HepG2 (cell line): Measurements from ENCODE around the gene NEAT1. TPM values are rescaled to one million over a fixed set of nuclear protein-coding genes. Genes with fewer than 3 reads are reported as not detected.

Experiments used
- ATF7 ChIP-seq, 2 experiments: fragments of 450-650 bp in 1 of 2; sonication (generic) in 1 of 2; formaldehyde crosslinking in 1 of 2; IDR thresholded peaks; 2 replicates each; pipeline versions ENCODE4 v1.4.0 to v1.6.1; 2016 to 2020; ENCODE audit warnings: antibody characterized with exemption in 1 of 2, mild to moderate bottlenecking in 1 of 2, missing genetic modification reagents in 1 of 2
- BRD4 ChIP-seq: sonication (generic); formaldehyde crosslinking; IDR thresholded peaks from 2 replicates; pipeline ENCODE4 v1.4.0; 2020; ENCODE audit warnings: missing genetic modification reagents
- FOXP1 ChIP-seq, 2 experiments: fragments of 450-650 bp in 1 of 2; IDR thresholded peaks; 2 replicates each; pipeline ENCODE4 v1.6.1; 2017 to 2018; ENCODE audit warnings: antibody characterized with exemption in 1 of 2
- SKI ChIP-seq: fragments of 450-650 bp; IDR thresholded peaks from one replicate; pipeline ENCODE4 v1.6.1; 2018; ENCODE audit warnings: mild to moderate bottlenecking; ENCODE audit not compliant: partially characterized antibody
- SMAD1 ChIP-seq: sonication (generic); formaldehyde crosslinking; IDR thresholded peaks from 2 replicates; pipeline ENCODE4 v1.4.0; 2020; ENCODE audit warnings: missing genetic modification reagents, low read depth, mild to moderate bottlenecking, borderline replicate concordance
- SOX13 ChIP-seq, 3 experiments: fragments of 450-650 bp in 1 of 3; sonication (generic) in 1 of 3; formaldehyde crosslinking in 1 of 3; IDR thresholded peaks in 2 of 3; conservative IDR thresholded peaks in 1 of 3; 2 replicates each; pipeline versions ENCODE4 v1.5.0 to v1.6.1; 2016 to 2020; ENCODE audit warnings: antibody characterized with exemption in 1 of 3, mild to moderate bottlenecking in 1 of 3, missing compliant biosample characterization in 1 of 3, missing genetic modification reagents in 1 of 3, moderate library complexity in 1 of 3
- SRF ChIP-seq: IDR thresholded peaks from 2 replicates; pipeline ENCODE4 v1.6.1; 2011; ENCODE audit warnings: mild to moderate bottlenecking, low read depth, low read length, moderate library complexity
- TEAD3 ChIP-seq: optimal IDR thresholded peaks from 2 replicates; pipeline ENCODE3; 2016; ENCODE audit warnings: borderline replicate concordance
- TFE3 ChIP-seq: IDR thresholded peaks from 2 replicates; pipeline ENCODE4 v1.6.1; 2016
- ZBTB1 ChIP-seq: sonication (generic); formaldehyde crosslinking; IDR thresholded peaks from 2 replicates; pipeline ENCODE4 v1.4.0; 2020; ENCODE audit warnings: missing genetic modification reagents, borderline replicate concordance
- ZBTB34 ChIP-seq: sonication (generic); formaldehyde crosslinking; IDR thresholded peaks from 2 replicates; pipeline ENCODE4 v1.8.0; 2022; ENCODE audit warnings: mild to moderate bottlenecking, missing genetic modification reagents
- ZBTB49 ChIP-seq: sonication (generic); formaldehyde crosslinking; IDR thresholded peaks from 2 replicates; pipeline ENCODE4 v1.4.0; 2020; ENCODE audit warnings: missing genetic modification reagents, borderline replicate concordance
- ZEB1 ChIP-seq: IDR thresholded peaks from 2 replicates; pipeline ENCODE4 v1.6.1; 2012; ENCODE audit warnings: mild to moderate bottlenecking, low read depth, inconsistent platforms; ENCODE audit not compliant: insufficient replicate concordance
- ZFP1 ChIP-seq: IDR thresholded peaks from 2 replicates; pipeline ENCODE4 v1.6.1; 2016
- ZNF598 ChIP-seq: sonication (generic); formaldehyde crosslinking; IDR thresholded peaks from 2 replicates; pipeline ENCODE4 v1.5.1; 2020; ENCODE audit warnings: mild to moderate bottlenecking, missing genetic modification reagents, borderline replicate concordance
- ZNF607 ChIP-seq: sonication (generic); formaldehyde crosslinking; IDR thresholded peaks from 2 replicates; pipeline ENCODE4 v1.5.1; 2020; ENCODE audit warnings: missing genetic modification reagents, mild to moderate bottlenecking, borderline replicate concordance
- ZNF629 ChIP-seq: sonication (generic); formaldehyde crosslinking; conservative IDR thresholded peaks from 2 replicates; pipeline ENCODE4 v1.5.0; 2020; ENCODE audit warnings: missing genetic modification reagents
- polyA plus RNA-seq, 8 experiments: library from polyadenylated mRNA; depleted of rRNA in 3 of 8; stranded (reverse) in 7 of 8; unstranded in 1 of 8; fragments of >200 nt; fragmentation: Illumina TruSeq in 4 of 8; extraction: Trizol in 4 of 8; gene quantifications; 2 replicates each; pipeline versions ENCODE4 v1.2.1 to v1.2.3, GENCODE V29; 2011 to 2016; ENCODE audit warnings: low read depth in 4 of 8, missing spikeins in 1 of 8, mixed read lengths in 1 of 8; ENCODE audit not compliant: insufficient read depth in 1 of 8
- total RNA-seq, 5 experiments: library from RNA; depleted of rRNA; stranded (reverse); fragments of >200 nt; fragmentation: Illumina TruSeq; extraction: Trizol; gene quantifications; 2 replicates each; pipeline ENCODE4 v1.2.3, GENCODE V29; 2016; ENCODE audit warnings: low read depth in 1 of 5
- TF ChIP-seq, protein P1 (sequence below): sonication (generic); formaldehyde crosslinking; IDR thresholded peaks from 2 replicates; pipeline ENCODE4 v1.4.0; 2020; ENCODE audit warnings: missing genetic modification reagents

Gene NEAT1
- total and polyA plus RNA-seq, 2 of the 13 experiments (the other 11 are each of a cell fraction or from before 2014, with no cell fraction given) = 20.5 to 41.2 TPM

- no peak for TF ChIP-seq SOX13 (IDR thresholded peaks at IDR 0.05)
- TF ChIP-seq SOX13 (CRISPR knock-in tag; conservative IDR thresholded peaks at IDR 0.05 in 1 of 2, IDR thresholded peaks at IDR 0.05 in 1 of 2) = peak in 1 of 2 experiments; percentile 76; a peak in 2 of 4 replicates
- TF ChIP-seq ZBTB1 (CRISPR knock-in tag) = no peak
- TF ChIP-seq SKI = no peak
- no peak for TF ChIP-seq ZBTB34
- no peak for TF ChIP-seq FOXP1 (IDR thresholded peaks at IDR 0.05)
- no peak; the same call in 1 of the 2 replicates for TF ChIP-seq FOXP1 (CRISPR knock-in tag; IDR thresholded peaks at IDR 0.05)
- no peak for TF ChIP-seq BRD4 (CRISPR knock-in tag)
- peak; percentile 59 for TF ChIP-seq ZNF607 (CRISPR knock-in tag)
- TF ChIP-seq TEAD3 = peak; percentile 74
- TF ChIP-seq, protein P1, sequence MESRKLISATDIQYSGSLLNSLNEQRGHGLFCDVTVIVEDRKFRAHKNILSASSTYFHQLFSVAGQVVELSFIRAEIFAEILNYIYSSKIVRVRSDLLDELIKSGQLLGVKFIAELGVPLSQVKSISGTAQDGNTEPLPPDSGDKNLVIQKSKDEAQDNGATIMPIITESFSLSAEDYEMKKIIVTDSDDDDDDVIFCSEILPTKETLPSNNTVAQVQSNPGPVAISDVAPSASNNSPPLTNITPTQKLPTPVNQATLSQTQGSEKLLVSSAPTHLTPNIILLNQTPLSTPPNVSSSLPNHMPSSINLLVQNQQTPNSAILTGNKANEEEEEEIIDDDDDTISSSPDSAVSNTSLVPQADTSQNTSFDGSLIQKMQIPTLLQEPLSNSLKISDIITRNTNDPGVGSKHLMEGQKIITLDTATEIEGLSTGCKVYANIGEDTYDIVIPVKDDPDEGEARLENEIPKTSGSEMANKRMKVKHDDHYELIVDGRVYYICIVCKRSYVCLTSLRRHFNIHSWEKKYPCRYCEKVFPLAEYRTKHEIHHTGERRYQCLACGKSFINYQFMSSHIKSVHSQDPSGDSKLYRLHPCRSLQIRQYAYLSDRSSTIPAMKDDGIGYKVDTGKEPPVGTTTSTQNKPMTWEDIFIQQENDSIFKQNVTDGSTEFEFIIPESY = peak; percentile 30; the same call in 1 of the 2 replicates
- no peak for TF ChIP-seq ZNF629 (CRISPR knock-in tag)
- TF ChIP-seq TFE3 (CRISPR knock-in tag) = peak; percentile 99
- TF ChIP-seq ATF7 (IDR thresholded peaks at IDR 0.05) = peak; percentile 99
- peak; percentile 98 for TF ChIP-seq ATF7 (CRISPR knock-in tag; IDR thresholded peaks at IDR 0.05)
- peak; percentile 44; the same call in 1 of the 2 replicates for TF ChIP-seq ZNF598 (CRISPR knock-in tag)
- TF ChIP-seq SRF = no peak
- TF ChIP-seq ZFP1 (CRISPR knock-in tag) = no peak
- TF ChIP-seq ZBTB49 (CRISPR knock-in tag) = no peak
- TF ChIP-seq ZEB1 = no peak
- no peak for TF ChIP-seq SMAD1 (CRISPR knock-in tag)
Measured at GRCh38 chr11:65421794-65422632, 585 bp upstream of the NEAT1 start (continued).
